ENCODE results near the gene NBEA.

NBEA gene

DNA sequence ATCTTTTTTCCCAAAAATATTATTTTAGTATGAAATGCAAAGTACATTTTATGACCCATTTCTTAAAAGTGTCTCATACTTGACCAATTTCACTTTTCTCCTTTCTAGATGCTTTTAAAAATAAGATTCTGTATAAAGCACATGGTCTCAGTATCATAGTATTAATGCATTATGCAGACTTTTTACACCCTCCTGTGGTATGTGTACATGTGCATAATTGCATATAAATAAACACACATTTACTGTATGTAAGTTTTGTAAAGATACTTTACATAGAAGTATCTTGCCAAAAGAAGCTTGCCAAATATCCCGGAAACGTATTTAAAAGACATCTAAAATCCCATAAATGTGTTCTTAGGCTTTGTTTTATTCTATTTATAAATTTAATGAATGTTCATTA is 619.5 kb downstream of the NBEA start:
- DNase-seq (ENCODE audit: low read depth in 4 of 4, low spot score in 1 of 4): no peak

DNA sequence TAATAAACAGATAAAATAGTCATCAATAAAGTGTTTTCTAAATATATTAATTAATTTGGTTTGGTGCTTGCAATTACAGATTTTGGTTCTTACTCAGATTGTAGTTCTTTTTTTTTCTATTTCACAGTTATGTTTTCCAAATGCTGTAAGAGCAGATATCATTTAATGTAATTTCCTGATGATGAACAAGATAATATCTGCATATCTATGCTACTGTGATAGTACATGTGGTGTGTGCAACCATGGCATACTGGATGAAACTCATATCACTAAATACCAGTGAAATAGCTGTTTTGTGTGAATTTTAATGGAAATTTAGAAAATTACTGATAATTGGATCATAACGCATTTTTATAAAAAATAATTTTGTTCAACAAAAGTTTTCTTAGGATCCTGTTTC is 623.2 kb downstream of the NBEA start:
- no peak for DNase-seq (ENCODE audit: low read depth in 4 of 4, low spot score in 1 of 4)

DNA sequence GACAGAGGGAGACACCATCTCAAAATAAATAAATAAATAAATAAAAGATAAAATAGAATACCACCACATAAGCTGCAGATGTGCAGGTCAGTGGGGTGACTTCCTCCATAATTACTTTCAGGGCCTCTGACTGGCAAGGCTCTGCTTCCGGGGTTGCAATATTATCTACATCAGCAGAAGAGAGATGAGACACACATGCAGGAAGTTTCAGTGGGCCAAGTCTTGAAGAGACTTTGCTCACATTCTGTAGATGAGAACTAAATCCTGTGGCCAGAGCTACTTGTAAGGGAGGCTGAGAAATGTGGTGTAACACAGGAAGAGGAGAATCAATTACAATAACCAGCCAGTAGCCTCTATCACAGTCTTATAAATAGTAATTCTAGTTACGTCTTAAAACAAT is 624.3 kb downstream of the NBEA start:
- no peak for DNase-seq (ENCODE audit: low read depth in 4 of 4, low spot score in 1 of 4)

DNA sequence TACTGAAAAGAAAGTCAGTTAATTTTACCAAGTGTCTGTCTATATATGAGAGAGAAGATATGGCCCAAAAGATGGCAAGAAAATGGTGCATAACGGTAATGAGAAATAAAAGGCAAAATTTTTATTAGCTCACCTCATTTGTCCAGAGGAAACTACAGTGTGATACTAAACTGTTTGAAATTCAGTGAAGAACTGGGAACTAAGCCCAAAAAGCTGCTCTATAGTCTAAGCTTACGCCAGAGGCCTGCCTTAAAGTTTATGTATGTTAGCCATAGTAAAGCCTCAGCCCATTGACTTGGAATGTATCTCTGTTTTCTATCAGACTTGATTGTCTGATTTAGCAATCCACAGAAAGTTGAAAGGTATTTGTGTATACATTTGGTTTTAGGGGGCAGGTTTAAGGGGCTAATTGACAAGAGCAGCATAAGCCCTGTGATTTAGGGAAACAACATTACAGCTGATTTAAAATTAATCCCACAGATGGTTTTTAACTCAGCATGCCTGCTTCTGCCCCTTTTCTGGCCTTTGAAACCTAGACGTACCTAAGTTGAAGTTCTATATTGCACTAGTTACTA is 625.4 kb downstream of the NBEA start:
- DNase-seq (ENCODE audit: low read depth in 4 of 4, low spot score in 1 of 4): no peak

DNA sequence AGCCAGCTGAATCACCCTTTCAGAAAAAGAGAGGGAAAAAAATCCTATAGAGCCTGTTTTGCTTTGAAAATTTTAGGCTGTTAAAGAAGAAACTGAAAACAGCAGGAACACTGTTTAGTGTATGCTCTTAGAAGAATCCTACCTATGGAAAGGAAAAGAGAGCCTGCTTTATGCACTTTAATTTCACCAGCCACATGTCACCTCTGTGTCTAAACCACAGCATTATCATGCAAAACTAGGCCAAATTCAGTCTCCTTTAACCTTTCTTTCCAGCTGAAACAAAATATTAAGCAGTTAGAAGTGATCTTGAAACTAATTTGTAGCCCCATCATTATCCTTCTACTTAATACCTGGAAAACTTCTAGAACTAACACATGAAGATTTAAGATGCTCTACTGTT is 631.6 kb downstream of the NBEA start:
- no peak for DNase-seq (ENCODE audit: low read depth in 4 of 4, low spot score in 1 of 4)

DNA sequence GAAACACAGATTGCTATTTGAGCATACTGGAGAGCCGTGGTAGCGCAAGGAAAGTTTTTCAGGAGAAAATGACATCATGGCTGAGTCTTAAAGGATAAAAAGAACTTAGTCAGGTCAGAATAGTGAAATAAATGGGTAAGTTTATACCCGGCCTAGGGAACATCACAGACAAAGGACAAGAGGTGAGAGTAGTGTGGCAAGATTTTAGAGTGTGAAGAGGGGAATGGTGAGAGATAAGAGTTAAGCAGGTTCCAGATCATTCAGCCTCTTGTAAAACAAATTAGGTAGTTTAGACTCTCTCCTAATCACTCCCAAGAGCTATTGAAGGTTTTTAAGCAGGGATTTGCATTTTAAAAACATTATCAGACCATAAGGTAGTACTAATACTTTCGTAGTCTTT is 650.4 kb downstream of the NBEA start:
- DNase-seq (ENCODE audit: low read depth in 4 of 4, low spot score in 1 of 4): no peak

GRCh38 chr13:35593651-35594050 is 651.6 kb downstream of the NBEA start:
- DNase-seq (ENCODE audit: low read depth in 4 of 4, low spot score in 1 of 4): no peak

DNA sequence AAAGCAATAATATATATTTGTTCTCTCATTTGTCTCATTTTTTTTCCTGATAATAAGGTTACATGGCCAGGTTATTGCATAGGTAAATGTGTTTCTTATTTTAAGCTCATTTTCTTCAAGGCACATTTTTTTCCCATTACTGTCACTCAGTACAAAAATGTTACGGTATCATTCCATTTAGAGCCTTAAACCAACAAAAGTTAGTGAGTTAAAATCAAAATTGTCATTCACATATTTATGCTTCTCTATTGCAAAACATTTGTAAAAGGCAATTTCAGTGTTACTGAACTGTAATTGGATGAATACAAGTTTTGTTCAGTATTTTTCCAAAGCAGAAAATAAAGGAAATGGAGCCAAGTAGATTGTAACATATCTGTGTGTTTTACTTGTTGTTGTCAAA is 652.0 kb downstream of the NBEA start:
- no peak for DNase-seq (ENCODE audit: low read depth in 4 of 4, low spot score in 1 of 4)

GRCh38 chr13:35595181-35595580 is 653.1 kb downstream of the NBEA start:
- no peak for DNase-seq (ENCODE audit: low read depth in 4 of 4, low spot score in 1 of 4)

GRCh38 chr13:35596321-35597030 is 654.4 kb downstream of the NBEA start:
- no peak for DNase-seq (ENCODE audit: low read depth in 4 of 4, low spot score in 1 of 4)

GRCh38 chr13:35597451-35597850 is 655.4 kb downstream of the NBEA start:
- no peak for DNase-seq (ENCODE audit: low read depth in 4 of 4, low spot score in 1 of 4)

GRCh38 chr13:35598233-35598632 is 656.2 kb downstream of the NBEA start:
- no peak for DNase-seq (ENCODE audit: low read depth in 4 of 4, low spot score in 1 of 4)

DNA sequence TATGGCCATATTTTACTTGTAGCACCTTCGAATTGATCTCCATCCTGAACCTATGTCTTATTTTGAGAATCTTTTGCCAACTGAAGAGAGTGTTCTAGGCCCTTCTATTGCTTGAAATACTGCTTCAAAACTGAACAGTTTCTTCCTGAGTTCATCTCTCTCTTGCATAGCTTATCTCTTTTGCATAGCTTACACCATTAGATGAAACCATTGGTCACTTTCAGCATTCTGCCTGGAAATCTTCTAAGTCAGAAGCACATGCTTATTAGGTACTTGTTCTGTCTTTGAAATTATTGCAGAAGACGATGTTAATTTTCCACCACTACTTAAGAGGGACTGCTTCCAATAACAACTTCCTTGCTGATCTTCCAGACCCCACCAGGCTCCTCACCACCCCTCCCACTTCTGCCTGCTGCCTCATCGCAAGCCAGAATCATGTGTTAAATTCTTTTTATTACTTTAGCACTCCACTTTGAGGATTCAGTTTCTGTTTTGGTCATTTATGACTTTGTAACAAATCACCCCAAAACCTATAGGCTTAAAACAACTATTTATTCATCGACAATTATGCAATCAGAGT is 656.8 kb downstream of the NBEA start:
- DNase-seq (ENCODE audit: low read depth in 4 of 4, low spot score in 1 of 4): no peak

DNA sequence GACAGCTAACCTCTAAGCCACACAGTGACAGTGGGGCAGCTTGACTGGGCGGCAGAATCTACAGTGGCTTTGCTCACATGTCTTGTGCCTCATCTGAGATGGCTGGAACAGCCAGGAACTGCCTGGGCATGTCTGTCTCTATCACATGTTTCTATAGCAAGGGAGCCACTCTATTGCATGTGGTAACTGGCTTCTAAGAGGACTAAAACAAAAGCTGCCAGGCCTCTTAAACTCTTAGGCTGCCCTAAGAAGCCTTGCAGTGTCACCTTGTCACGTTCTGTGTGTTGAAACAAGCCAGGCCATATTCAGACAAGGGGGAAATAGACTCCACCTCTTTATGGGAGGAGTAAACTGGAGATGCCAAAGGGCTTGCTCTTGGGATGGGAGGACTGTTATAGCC is 657.3 kb downstream of the NBEA start:
- DNase-seq (ENCODE audit: low read depth in 4 of 4, low spot score in 1 of 4): no peak

GRCh38 chr13:35600137-35600536 is 658.1 kb downstream of the NBEA start:
- no peak for DNase-seq (ENCODE audit: low read depth in 4 of 4, low spot score in 1 of 4)

DNA sequence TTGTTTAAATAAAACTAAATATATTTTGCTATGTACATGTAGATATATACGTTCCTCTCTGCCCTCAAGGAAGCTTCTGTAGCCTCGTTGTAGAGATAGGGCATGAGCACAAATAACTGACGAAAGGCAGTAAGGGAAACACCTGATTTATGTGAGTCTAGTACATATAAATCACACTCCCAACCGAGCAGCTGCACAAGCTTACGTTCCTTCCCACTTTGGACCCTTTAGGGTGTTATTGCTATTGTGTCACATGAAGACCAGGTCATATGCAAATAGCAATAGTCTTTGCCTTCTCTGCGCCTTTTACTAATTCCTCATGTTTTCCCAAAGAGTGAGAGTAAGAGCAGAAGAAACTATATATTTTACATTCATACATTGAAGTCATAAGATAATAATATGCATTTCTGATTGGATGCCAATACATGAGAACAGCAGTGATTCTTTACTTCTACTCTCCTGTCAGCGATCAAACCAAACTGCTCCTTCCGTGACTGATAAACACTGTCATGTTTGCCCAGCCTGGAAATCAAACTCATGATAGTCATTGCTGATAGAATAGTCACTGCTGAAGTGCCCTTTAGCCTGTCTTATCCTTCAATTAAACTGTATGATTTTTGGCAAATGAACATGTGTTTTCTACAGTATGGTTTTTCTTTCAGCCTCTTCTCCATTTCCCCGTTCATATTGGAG is 661.7 kb downstream of the NBEA start:
- DNase-seq (ENCODE audit: low read depth in 4 of 4, low spot score in 1 of 4): no peak

DNA sequence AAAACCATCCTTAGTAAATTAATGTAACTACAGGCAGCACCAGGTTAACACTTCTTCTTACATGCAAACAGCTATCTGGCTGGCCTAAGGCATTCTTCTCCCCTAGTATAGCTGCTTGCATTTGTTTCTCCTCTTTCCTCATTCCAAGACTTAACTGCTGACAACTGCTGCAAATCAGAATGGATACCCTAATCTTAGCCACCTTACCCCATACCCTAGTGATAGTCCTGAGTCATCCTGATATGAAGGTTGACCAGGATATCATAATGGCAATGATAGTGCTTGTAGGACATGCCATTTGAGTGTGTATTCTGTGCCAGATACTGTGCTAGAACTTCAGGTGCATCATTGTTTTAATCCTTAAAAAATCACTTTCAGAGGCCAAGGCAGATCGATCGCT is 672.6 kb downstream of the NBEA start:
- no peak for DNase-seq (ENCODE audit: low read depth in 4 of 4, low spot score in 1 of 4)

GRCh38 chr13:35617420-35617819 is 675.4 kb downstream of the NBEA start:
- no peak for DNase-seq (ENCODE audit: low read depth in 4 of 4, low spot score in 1 of 4)

DNA sequence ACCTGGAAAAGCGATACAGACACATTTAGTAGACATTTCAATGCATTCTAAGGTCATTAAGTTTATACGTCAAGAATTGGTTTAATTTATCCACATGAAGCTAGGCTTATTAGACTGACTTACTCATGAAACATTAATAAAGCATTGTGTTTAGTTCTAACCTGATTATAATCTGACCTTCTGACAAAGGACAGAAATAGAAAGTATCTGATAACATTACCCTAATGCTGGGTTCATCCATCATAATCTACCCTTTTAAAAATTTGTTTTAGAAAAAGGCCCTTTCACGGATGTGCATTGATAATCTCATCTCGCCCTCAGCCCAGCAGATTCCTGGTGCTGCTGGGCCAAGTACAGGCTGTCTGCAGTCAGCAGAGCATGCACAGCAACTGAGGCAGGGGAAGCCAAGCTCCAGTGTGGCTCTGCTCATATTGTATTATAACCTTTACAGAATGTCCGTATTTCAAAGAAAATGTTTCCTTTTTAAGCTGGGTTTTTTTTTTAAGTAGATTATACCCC is 676.6 kb downstream of the NBEA start:
- DNase-seq (ENCODE audit: low read depth in 4 of 4, low spot score in 1 of 4): no peak

GRCh38 chr13:35621989-35622388 is 679.9 kb downstream of the NBEA start:
- DNase-seq (ENCODE audit: low read depth in 4 of 4, low spot score in 1 of 4): no peak

DNA sequence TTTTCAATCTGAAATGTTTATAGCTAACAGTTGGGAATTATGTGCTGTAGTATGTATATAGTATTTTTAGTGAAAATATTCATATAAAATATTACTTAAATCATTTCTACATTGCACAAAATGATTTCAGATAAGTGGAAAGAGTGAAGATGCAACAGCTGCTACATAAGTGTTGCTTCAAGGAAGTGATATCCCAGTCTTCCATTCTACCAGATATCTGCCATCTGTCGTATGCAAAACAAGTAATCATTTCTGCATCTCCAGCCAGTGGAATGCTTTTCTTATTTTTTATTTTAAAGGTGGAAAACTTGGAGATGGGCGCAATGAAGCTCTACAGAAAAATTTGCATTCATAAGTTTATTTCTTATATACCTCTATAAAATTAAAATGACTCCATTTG is 687.0 kb downstream of the NBEA start:
- DNase-seq (ENCODE audit: low read depth in 4 of 4, low spot score in 1 of 4): no peak

All from stimulated activated CD4-positive, alpha-beta T cell treated with anti-CD3 and anti-CD28 coated beads, Interleukin-1b, Interleukin-23, amount 100 ng/mL, for 24 hours (primary cell).